ENCODE results near the gene MAPK12. TPM values are rescaled to one million over a fixed set of nuclear protein-coding genes. Genes with fewer than 3 reads are reported as not detected.

Gene MAPK12
- total RNA-seq, 1 donor from 2014 or later: 12.4 TPM

- no peak for TF ChIP-seq CTCF (IDR thresholded peaks at IDR 0.05; ENCODE audit: insufficient read depth, low read length, severe bottlenecking)
Observed at GRCh38 chr22:50250555-50251476, 10.7 kb downstream of the MAPK12 start, which contains the start of gene HDAC10. Gene HDAC10 (minus strand): TSS chr22:50251265. CDS start chr22:50251032, 233 bp downstream.

GRCh38 chr22:50250249-50250554 is 11.3 kb downstream of the MAPK12 start:
- Histone ChIP-seq H3K36me3 (ENCODE audit: control insufficient read depth, insufficient read depth, low read length) (peaks cover 25% of the 10 kb centered on the region), H3K27me3 (ENCODE audit: control insufficient read depth, insufficient read depth, low read length) (no peaks in the 10 kb centered on the region), H3K4me3 (ENCODE audit: low read depth, low read length) (peak overlapping the region; percentile 76)
- FAIRE-seq (no peak), DNase-seq (ENCODE audit: low read depth) (no peak)
- no peak for TF ChIP-seq CTCF (IDR thresholded peaks at IDR 0.05; ENCODE audit: insufficient read depth, low read length, severe bottlenecking)

More at GRCh38 chr22:50250555-50251476, 10.7 kb downstream of the MAPK12 start, which contains the start of gene HDAC10:
- no peak for FAIRE-seq
- H3K36me3 ChIP-seq (ENCODE audit: control insufficient read depth, insufficient read depth, low read length): peaks cover 22% of the 10 kb centered on the region
- H3K4me3 ChIP-seq (ENCODE audit: low read depth, low read length): peak within 1 kb of the TSS; percentile 76
- H3K27me3 ChIP-seq (ENCODE audit: control insufficient read depth, insufficient read depth, low read length): no peaks in the 10 kb centered on the region
- peak; percentile 55 for DNase-seq (ENCODE audit: low read depth)

GRCh38 chr22:50249341-50250248 is 11.9 kb downstream of the MAPK12 start:
- FAIRE-seq: no peak
- TF ChIP-seq CTCF (IDR thresholded peaks at IDR 0.05; ENCODE audit: insufficient read depth, low read length, severe bottlenecking): no peak
- no peak for DNase-seq (ENCODE audit: low read depth)
- H3K27me3 ChIP-seq (ENCODE audit: control insufficient read depth, insufficient read depth, low read length): no peaks in the 10 kb centered on the region
- peaks cover 25% of the 10 kb centered on the region for H3K36me3 ChIP-seq (ENCODE audit: control insufficient read depth, insufficient read depth, low read length)
- no peak overlapping the region for H3K4me3 ChIP-seq (ENCODE audit: low read depth, low read length)

- Histone ChIP-seq H3K27me3 (ENCODE audit: control insufficient read depth, insufficient read depth, low read length) (no peaks in the 10 kb centered on the region), H3K36me3 (ENCODE audit: control insufficient read depth, insufficient read depth, low read length) (peaks cover 23% of the 10 kb centered on the region), H3K4me3 (ENCODE audit: low read depth, low read length) (no peak overlapping the region)
- DNase-seq (ENCODE audit: low read depth) (no peak), FAIRE-seq (no peak)
- TF ChIP-seq CTCF (IDR thresholded peaks at IDR 0.05; ENCODE audit: insufficient read depth, low read length, severe bottlenecking): no peak
Observed at GRCh38 chr22:50248196-50249081, 13.0 kb downstream of the MAPK12 start.

- no peaks in the 10 kb centered on the region for H3K27me3 ChIP-seq (ENCODE audit: control insufficient read depth, insufficient read depth, low read length)
- peaks cover 22% of the 10 kb centered on the region for H3K36me3 ChIP-seq (ENCODE audit: control insufficient read depth, insufficient read depth, low read length)
- no peak overlapping the region for H3K4me3 ChIP-seq (ENCODE audit: low read depth, low read length)
- TF ChIP-seq CTCF (IDR thresholded peaks at IDR 0.05; ENCODE audit: insufficient read depth, low read length, severe bottlenecking): no peak
- FAIRE-seq: no peak
- peak; percentile 46 for DNase-seq (ENCODE audit: low read depth)
Observed at GRCh38 chr22:50247748-50248147, 13.7 kb downstream of the MAPK12 start.

All from bronchial epithelial cell (primary cell).